DMS 273 treated with DMSO at 0.1 percent for 48 hours (cell line): ENCODE results near the gene ACTG1.

ENCODE experiments used
- DNase-seq: peaks from one replicate; lab custom pipeline; 2025; lab: John Stamatoyannopoulos, UW

Gene ACTG1

DNA sequence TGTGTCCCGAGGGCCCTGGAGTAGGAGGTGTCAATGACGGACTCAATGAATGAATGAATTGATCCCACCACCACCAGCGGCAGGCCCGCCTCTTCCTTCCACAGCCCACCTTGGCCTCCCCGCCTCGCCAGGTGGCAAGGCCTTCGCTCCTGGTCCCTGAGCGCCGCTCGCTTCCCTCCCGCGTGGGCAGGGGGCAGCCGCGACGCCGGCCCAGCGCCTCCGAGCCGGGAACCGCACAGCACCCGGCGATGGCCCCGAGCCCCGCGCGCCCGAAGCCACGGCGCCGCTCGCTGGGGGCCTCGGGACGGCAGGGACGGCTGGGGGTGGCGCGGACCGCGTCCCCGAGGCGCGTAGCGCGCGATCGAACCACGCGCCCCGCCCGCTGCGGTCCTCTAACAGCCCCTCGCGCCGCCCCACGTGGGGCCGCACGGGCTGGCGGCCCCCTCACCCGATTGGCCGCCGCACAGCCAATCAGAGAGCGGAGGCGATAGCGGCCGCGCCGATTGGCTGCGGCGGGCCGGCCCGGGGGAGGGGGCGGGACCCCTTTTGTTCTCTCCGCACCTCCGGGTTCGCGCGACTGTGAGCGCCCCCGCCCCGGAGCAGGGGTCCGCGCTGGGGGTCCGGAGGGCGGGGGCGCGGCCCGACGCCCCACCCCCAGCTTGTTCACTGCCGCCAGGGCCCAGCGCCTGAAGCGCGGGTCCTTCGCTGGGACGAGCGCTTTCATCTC, 31.4 kb downstream of the ACTG1 start:
- DNase-seq = no peak

- DNase-seq = no peak
These were observed 32.2 kb downstream of the ACTG1 start for GRCh38 chr17:81480140-81481072.

DNA sequence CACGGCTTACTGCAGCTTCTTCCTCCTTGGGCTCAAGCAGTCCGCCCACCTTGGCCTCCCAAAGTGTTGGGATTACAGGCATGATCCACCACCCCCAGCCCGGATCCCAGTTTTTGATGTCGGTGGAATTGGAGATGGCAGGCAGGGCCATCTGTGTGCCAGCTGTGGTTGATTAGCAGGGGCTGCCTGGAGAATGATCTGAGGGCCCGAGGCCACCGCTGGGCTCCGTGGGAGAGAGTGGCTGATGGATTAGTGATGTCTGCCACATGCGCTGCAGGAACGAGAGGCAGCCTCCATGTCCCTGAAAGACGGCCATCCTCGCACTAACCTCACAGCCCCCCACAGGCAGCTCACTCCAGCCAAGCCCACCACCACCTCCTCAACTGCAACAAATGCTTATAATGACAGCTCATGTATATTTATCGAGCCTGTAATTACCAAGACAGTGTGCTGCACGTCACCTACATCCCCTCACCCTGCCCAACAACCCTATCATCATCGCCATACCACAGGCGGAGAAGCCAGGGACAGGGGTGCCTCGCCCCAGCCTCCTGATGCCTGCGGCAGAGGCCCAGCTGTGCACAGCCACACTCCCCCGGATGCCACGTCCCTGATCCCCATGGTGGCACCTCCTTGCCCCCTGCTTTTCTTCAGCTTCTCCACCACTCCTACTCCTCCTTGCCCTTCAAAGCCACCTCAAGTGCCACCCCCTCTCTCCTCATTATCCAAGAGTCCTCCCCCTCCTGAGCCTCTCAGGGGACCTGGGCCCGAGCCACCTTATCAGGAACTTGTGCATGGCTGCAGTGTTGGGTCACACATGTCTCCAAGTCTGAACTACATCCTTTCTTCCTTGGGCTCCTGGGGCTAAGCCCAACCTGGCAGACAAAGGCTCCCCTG, 33.2 kb downstream of the ACTG1 start:
- no peak for DNase-seq

DNA sequence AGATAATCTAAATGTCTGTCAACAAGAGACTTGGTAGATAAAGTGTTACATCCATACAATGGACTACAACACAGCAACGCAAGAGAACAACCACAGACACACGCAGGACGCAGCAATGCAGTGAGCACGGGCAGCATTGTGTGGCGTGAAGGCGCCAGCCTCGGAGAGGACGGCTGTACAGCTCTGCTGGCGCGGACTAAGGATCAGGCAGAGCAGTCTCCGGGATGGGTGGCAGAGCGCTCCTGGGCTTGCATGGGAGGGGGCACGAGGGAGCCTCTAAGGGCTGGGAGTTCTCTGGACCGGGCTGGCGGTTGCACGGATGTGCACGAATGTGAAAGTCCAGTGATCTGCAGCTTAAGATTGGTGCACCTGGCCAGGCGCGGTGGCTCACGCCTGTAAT, 34.5 kb downstream of the ACTG1 start:
- DNase-seq = no peak

GRCh38 chr17:81477173-81477572, 35.4 kb downstream of the ACTG1 start:
- no peak for DNase-seq

DNA sequence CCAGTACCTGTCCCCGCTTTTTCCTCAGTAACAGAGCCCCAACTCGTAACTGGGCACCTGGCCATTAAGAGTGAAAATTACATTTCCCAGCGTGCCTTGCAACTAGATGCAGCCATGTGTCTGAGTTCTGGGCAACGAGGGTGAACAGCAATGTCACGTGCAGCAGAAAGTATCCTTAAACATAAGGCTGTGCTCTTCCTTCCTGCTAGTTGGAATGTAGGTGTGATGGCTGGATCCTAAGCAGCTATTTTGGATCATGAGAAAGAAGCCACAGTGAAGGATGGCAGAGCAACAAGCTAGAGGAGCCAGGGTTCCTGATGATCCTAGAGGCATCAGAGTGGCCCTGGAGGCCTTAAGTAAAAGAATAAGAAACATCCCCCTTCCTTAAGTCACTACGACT, 36.0 kb downstream of the ACTG1 start:
- no peak for DNase-seq

GRCh38 chr17:81476097-81476496, 36.5 kb downstream of the ACTG1 start:
- no peak for DNase-seq

GRCh38 chr17:81474958-81475357, 37.6 kb downstream of the ACTG1 start:
- DNase-seq = no peak

DNA sequence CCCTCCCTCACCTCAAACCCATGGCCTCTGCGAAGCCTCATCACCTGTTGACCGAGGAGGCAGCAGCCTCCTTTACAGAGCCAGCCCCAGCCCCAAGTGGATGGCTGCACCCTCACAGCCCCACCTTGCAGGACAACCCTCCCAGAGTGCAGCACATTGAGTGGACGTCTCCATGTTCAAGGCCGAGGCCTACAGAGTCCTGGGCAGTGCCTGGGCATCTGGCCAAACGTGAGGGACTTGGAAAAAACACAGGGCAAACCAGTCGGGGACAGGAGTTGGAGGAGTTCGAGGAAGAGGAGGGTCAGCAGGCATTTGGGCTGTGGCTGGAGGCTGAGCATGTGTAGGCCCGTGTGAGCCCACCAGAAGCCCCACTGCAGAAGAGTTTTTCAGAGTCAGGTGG, 39.6 kb downstream of the ACTG1 start:
- DNase-seq = no peak

DNA sequence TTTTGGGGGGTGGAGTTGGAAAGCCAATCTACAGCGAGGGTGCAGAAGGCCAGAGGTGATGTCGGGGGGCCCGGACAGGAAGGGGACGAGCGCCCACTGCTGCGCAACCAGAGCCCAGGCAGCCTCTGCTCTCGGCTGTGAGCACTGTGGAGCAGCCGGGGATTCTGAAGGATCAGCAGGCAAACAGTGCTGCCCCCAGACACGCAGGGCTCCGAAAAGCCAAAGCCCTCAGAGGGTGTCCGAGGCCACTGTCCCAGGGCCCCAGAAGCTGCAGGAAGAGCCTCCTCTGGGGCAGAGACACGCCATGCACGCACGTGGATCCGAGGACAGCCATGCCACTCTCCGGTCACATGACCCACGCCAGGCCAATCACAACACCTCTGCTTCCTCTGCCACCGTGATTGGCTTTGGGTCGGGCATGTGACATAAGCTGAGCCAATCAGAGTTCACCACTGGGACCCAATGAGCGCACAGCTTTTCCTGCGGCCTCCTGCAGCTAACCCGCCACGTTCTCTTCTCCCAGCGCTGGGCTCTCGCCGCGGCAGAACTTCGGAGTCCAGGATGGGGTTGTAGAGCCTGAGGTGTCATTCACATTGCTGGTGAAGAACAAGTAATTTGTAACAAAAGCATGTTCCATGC, 40.7 kb downstream of the ACTG1 start:
- no peak for DNase-seq

DNA sequence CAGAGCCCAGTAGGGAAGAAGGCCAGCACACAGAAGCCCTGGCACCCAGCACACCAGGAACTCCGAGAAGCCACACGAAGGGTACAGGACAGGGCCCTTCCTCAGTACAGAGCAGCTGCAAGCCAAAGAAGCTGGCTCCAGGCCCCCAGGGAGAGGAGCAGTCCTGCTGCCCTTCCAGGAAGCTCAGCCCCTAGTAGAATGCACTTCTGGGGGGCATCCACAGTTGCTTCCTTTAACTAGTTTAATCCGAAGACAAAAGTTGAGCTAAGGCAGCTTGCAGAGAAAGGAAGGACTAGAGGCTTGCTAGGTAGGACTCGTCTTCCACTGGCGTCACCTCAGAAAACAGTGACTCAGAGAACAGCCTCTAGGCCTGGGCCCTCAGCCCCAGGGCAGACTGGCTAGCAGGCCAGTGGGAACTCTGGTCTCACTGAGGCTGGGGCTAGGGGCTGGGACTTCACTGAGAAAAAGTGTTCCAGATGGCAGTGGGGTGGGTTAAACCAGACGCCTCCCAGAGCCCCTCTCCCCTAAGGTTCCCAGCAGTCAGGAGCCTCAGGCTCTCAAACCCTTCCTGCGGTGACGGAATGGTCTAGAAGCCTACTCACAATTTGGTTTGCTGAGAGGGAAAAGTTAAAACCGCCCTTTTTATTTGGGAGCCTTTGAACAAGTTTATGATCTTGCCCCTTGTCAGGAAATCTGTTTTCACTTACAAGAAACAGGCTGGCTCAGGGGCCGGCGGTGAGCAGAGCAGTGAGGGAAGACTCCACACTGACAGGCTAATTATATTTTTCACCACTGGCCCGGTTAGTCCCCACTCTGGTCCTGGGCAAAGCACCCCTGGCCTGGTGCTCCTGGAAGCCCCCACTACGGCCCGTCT, 41.4 kb downstream of the ACTG1 start:
- DNase-seq = no peak

DNA sequence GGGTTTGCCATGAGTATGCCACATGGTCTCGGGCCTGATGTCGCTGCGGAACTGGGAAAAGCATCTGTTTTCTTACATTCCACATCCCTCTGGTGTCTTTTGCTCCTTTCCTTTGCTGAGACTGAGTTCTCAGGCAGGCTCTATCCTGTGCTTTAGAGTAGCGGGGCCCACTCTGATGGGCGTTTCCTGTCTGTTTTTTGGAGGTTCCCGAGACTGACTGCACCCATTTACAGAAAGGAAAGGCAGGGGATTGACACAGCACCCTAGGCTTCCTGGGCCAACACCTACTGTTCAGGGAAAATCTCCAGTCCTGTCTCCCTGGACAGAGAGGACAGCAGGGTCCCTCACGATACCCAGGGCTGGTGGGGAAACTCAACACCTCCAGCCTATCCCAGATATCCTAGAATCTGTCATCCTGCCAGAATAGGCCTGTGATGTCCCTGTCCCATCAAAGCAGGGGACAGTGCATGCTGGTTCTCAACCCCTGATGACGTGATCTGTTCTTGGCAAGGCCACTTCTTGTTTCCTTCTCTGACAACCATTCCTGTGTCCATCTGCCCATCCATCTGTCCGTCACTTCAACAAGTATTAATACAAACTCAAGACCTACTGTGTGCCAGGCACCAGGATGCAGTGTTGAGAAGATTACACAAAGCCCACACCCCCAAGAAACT, 42.2 kb downstream of the ACTG1 start:
- DNase-seq = no peak

DNA sequence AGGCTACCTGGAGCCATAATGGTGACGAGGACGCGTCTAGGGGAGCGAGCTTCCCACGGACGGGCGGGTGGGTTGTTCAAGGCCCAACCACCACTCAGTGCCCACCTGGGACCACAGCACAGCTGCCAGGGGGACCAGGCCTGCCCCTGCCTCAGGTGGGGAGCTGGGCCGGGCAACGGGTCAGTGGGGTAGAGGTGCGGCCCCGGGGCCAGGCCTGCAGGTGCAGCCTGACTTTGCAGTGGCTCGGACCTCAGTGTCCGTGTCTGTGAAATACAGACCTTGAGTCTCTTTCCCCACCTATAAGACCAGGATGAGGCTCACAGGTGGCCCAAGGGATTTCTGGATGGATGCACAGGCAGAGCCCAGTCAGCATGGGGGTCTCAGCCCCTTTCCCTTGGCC, 43.3 kb downstream of the ACTG1 start:
- no peak for DNase-seq

DNA sequence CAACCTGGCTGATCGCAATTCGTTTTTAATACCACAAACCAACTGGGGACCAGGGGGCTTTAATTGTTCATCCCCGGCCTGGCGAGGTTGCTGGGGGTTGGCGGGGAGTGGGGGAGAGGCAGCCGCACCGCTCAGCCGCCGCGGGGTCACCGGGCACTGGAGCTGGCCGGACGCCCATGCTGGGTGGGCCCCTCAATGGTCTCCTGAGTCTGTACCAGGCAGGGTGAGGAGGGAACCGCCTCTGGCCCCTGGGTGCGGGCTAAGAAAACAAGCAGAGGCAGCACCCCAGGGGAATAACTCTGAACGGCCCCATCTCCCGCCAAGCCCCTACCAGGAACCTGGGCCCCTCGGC, 43.9 kb downstream of the ACTG1 start:
- DNase-seq = no peak

GRCh38 chr17:81468111-81468769, 44.4 kb downstream of the ACTG1 start:
- no peak for DNase-seq

- no peak for DNase-seq
These were observed 45.8 kb downstream of the ACTG1 start for GRCh38 chr17:81466564-81467472.

DNA sequence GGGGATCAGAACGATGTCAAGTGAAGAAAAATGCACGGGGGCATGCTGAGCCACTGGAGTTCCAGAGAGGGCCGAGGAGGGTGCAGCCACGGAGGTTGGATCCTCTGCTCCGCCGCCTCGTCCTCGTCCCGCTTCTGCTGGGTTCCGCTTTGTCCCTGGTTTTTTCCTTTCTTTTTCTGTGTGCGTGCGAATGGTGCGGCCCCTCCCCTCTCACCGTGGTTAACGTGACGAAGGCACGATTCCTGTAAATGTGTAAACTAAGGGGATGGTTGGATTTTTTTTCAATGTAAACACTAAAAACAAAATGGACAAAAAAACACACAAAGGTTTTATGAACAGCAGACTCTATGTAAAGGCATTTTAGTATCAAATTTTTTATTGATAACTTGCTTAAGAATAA, 46.7 kb downstream of the ACTG1 start:
- no peak for DNase-seq

DNA sequence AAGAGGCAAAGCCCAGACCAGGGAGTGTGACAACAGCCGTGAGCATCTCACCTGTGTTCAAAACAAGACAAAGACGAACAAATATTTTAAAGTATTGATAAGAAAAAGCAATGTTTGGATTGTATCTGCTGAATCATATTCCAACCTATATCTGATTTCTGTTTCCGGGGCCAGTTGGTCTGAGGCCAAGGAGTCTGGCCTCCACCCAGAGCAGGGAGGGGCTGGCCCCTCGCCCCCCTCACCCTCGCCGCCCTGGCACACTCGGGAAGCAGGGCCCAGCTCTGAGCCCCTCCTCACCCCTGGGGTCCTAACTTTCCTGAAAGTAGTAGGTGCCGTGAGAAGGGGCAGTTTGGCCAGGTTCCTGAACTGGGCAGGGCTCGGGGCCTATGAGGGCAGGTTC, 48.0 kb downstream of the ACTG1 start:
- DNase-seq = no peak

DNA sequence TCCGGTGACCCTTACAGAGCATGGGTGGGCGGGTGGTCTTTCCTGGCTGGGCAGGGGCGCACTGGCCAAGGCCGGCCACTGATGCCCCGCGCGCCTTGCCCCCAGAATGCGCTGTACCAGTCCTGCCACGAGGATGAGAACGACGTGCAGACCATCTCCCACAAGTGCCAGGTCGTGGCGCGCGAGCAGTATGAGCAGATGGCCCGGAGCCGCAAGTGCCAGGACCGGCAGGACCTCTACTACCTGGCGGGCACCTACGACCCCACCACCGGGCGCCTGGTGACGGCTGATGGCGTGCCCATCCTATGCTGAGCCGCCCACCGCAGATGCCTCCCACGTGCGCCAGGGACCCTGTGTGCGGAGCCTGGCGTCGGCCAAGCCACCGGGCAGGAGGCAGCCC, 49.1 kb downstream of the ACTG1 start:
- no peak for DNase-seq
